Smooth muscle cell (in vitro differentiated cells): ENCODE measurements around the gene KIF20B. TPM values are rescaled to one million over a fixed set of nuclear protein-coding genes. Genes with fewer than 3 reads are reported as not detected.
"Not testable (repeated sequence)": the region's sequence is repeated elsewhere in the genome, so short reads cannot be mapped to it uniquely, and the experiment has no call there.

ENCODE experiments used
- DNase-seq: peaks from one replicate; lab custom pipeline; 2025; ENCODE audit not compliant: unreplicated experiment; lab: John Stamatoyannopoulos, UW
- H2AFZ ChIP-seq: fragments of 200-600 bp; sonication (generic); 2 replicates; pipeline ENCODE4 v1.6.0; 2016; ENCODE audit warnings: antibody characterized with exemption, low read depth, mild to moderate bottlenecking
- H3F3A ChIP-seq: fragments of 200-600 bp; sonication (generic); 2 replicates; pipeline ENCODE4 v1.6.0; 2017; ENCODE audit warnings: antibody characterized with exemption, low read depth
- H3K27ac ChIP-seq: fragments of 200-600 bp; sonication (generic); 2 replicates; pipeline ENCODE4 v1.5.1; 2016; ENCODE audit warnings: low read depth, mild to moderate bottlenecking
- H3K27me3 ChIP-seq: fragments of 200-600 bp; sonication (generic); 2 replicates; pipeline ENCODE4 v1.6.1; 2016; ENCODE audit warnings: low read depth, mild to moderate bottlenecking
- H3K36me3 ChIP-seq: fragments of 200-600 bp; sonication (generic); 2 replicates; pipeline ENCODE4 v1.5.1; 2016; ENCODE audit warnings: low read depth
- H3K4me1 ChIP-seq: fragments of 200-600 bp; sonication (generic); 2 replicates; pipeline ENCODE4 v1.5.1; 2016; ENCODE audit warnings: low read depth
- H3K4me2 ChIP-seq: fragments of 200-600 bp; sonication (generic); 2 replicates; pipeline ENCODE4 v1.6.0; 2016; ENCODE audit warnings: mild to moderate bottlenecking
- H3K4me3 ChIP-seq: fragments of 200-600 bp; sonication (generic); 2 replicates; pipeline ENCODE4 v1.5.1; 2016; ENCODE audit warnings: mild to moderate bottlenecking
- H3K79me2 ChIP-seq: fragments of 200-600 bp; sonication (generic); 2 replicates; pipeline ENCODE4 v1.6.0; 2016; ENCODE audit warnings: low read depth, mild to moderate bottlenecking
- H3K9ac ChIP-seq: fragments of 200-600 bp; sonication (generic); 2 replicates; pipeline ENCODE4 v1.6.0; 2016; ENCODE audit warnings: low read depth
- H3K9me3 ChIP-seq: fragments of 200-600 bp; sonication (generic); replicated peaks from 2 replicates; pipeline ENCODE4 v1.5.1; 2016; ENCODE audit warnings: low read depth
- H4K20me1 ChIP-seq: fragments of 200-600 bp; sonication (generic); 2 replicates; pipeline ENCODE4 v1.6.0; 2016; ENCODE audit warnings: low read depth
- CTCF ChIP-seq: fragments of 200-600 bp; sonication (generic); IDR thresholded peaks from 2 replicates; pipeline ENCODE4 v1.5.1; 2017; ENCODE audit warnings: borderline replicate concordance, mild to moderate bottlenecking, antibody characterized with exemption; ENCODE audit not compliant: insufficient read depth, poor library complexity, severe bottlenecking
- WGBS: methylation state at CpG from one replicate; pipeline ENCODE4 v1.1.7; 2016; ENCODE audit warnings: low lambda C conversion rate; 5-methylcytosine and 5-hydroxymethylcytosine counted together
- polyA plus RNA-seq: library from polyadenylated mRNA; unstranded; fragments of >200 nt; fragmentation: Nextera tagmentation; extraction: Ambion mirVana; gene quantifications from 2 replicates; pipeline ENCODE4 v1.2.1, GENCODE V29; 2016
- total RNA-seq: library from RNA; depleted of rRNA; stranded (reverse); fragments of >200 nt; gene quantifications from 2 replicates; pipeline ENCODE4 v1.2.3, GENCODE V29; 2014

The KIF20B gene
- total and polyA plus RNA-seq, 2 experiments from 2014 or later: 4.5 to 6.0 TPM

- Histone ChIP-seq H3K79me2 (no peaks in the 10 kb centered on the region), H3K36me3 (no peaks in the 10 kb centered on the region), H3K9ac (no peak overlapping the region), H3K4me1 (no peaks in the 10 kb centered on the region), H3K9me3 (no peaks in the 10 kb centered on the region), H3K27ac (no peak overlapping the region), H3K4me2 (no peak overlapping the region), H3K4me3 (no peak overlapping the region), H3K27me3 (no peaks in the 10 kb centered on the region), H3F3A (no peaks in the 10 kb centered on the region), H2AFZ (no peak overlapping the region), H4K20me1 (no peaks in the 10 kb centered on the region)
- 72% methylated on average over 1 of the region's 1 CpG for WGBS
- TF ChIP-seq CTCF: no peak
- DNase-seq: no peak
Measured at GRCh38 chr10:89750441-89750840, 49.1 kb downstream of the KIF20B start.

DNA sequence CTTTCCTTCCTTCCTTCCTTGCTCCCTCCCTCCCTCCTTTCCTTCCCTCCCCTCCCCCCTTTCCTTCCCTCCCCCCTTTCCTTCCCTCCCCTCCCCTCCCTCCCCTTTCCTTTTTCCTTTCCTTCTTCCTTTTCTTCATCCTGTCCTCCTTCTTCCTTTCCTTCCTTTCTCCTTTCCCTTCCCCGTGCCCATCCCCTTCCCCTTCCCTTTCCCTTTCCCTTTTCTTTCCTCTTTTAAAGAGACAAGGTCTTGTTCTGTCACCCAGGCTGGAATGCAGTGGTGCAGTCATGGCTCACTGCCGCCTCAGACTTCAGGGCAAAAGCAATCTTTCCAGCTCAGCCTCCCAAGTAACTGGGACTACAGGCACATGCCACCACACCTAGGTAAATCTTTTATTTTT, 54.0 kb downstream of the KIF20B start:
- Histone ChIP-seq H3K9ac (no peak overlapping the region), H3F3A (no peaks in the 10 kb centered on the region), H3K4me1 (no peaks in the 10 kb centered on the region), H3K27ac (no peak overlapping the region), H3K4me2 (no peak overlapping the region), H2AFZ (no peak overlapping the region), H3K9me3 (no peaks in the 10 kb centered on the region), H3K4me3 (no peak overlapping the region), H3K79me2 (no peaks in the 10 kb centered on the region), H4K20me1 (no peaks in the 10 kb centered on the region), H3K36me3 (no peaks in the 10 kb centered on the region), H3K27me3 (no peaks in the 10 kb centered on the region)
- no peak for DNase-seq
- TF ChIP-seq CTCF: no peak
- 76% methylated on average over 2 of the region's 2 CpGs for whole genome bisulfite sequencing

DNA sequence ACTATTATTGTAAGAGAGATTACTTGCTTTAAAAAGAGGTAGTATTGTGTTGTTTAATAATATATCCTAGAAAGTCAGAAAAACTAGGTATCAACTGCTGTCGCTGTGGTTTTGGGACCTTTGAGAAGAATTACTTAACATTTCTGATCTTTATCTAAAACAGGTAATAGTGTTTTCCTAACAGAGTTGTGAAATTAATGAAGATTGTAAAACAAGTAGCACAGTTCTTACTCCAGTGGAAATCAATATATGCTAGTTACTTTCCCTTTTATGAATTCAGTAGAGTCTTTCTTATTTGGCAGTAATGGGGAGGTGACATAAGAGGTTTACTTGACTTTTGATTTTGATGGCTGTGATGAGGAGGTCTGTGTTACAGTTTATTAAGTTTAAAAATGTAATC, 58.1 kb downstream of the KIF20B start:
- Histone ChIP-seq H2AFZ (no peak overlapping the region), H3K4me2 (no peak overlapping the region), H3K79me2 (no peaks in the 10 kb centered on the region), H3K9ac (no peak overlapping the region), H3F3A (no peaks in the 10 kb centered on the region), H3K4me3 (no peak overlapping the region), H3K4me1 (no peaks in the 10 kb centered on the region), H3K36me3 (peaks cover 8% of the 10 kb centered on the region), H3K27ac (no peak overlapping the region), H3K9me3 (no peaks in the 10 kb centered on the region), H4K20me1 (no peaks in the 10 kb centered on the region), H3K27me3 (no peaks in the 10 kb centered on the region)
- WGBS: 83% methylated on average over 1 of the region's 1 CpG
- no peak for DNase-seq
- no peak for TF ChIP-seq CTCF

- not testable (repeated sequence) for H3K79me2 ChIP-seq, H3K9ac ChIP-seq, H2AFZ ChIP-seq, H4K20me1 ChIP-seq, H3K27me3 ChIP-seq, H3K9me3 ChIP-seq, H3K36me3 ChIP-seq, H3K4me1 ChIP-seq, H3K27ac ChIP-seq, H3F3A ChIP-seq, H3K4me2 ChIP-seq, H3K4me3 ChIP-seq, DNase-seq
- 97% methylated on average over 1 of the region's 1 CpG for WGBS
Measured at GRCh38 chr10:89763671-89764070, 62.3 kb downstream of the KIF20B start.
